Hepatocyte (in vitro differentiated cells): Measurements from ENCODE around the gene LDB3.

ENCODE experiments used
- EZH2 ChIP-seq: fragments of 200-600 bp; sonication (generic); IDR thresholded peaks from 2 replicates; pipeline ENCODE4 v1.6.1; 2016; ENCODE audit warnings: antibody characterized with exemption, mild to moderate bottlenecking, borderline replicate concordance
- EZH2phosphoT487 ChIP-seq: fragments of 200-600 bp; sonication (generic); IDR thresholded peaks from one replicate; pipeline ENCODE4 v1.6.1; 2018; ENCODE audit warnings: antibody characterized with exemption, mild to moderate bottlenecking, low read depth, moderate library complexity; ENCODE audit not compliant: unreplicated experiment, severe bottlenecking
- TF ChIP-seq, protein P1 (sequence below): fragments of 200-600 bp; sonication (generic); IDR thresholded peaks from 2 replicates; pipeline ENCODE4 v1.5.1; 2016; ENCODE audit warnings: antibody characterized with exemption, mild to moderate bottlenecking; ENCODE audit not compliant: poor library complexity

GRCh38 chr10:86770412-86770960, 102.2 kb downstream of the LDB3 start:
- TF ChIP-seq, protein P1, sequence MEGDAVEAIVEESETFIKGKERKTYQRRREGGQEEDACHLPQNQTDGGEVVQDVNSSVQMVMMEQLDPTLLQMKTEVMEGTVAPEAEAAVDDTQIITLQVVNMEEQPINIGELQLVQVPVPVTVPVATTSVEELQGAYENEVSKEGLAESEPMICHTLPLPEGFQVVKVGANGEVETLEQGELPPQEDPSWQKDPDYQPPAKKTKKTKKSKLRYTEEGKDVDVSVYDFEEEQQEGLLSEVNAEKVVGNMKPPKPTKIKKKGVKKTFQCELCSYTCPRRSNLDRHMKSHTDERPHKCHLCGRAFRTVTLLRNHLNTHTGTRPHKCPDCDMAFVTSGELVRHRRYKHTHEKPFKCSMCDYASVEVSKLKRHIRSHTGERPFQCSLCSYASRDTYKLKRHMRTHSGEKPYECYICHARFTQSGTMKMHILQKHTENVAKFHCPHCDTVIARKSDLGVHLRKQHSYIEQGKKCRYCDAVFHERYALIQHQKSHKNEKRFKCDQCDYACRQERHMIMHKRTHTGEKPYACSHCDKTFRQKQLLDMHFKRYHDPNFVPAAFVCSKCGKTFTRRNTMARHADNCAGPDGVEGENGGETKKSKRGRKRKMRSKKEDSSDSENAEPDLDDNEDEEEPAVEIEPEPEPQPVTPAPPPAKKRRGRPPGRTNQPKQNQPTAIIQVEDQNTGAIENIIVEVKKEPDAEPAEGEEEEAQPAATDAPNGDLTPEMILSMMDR, result no peak
- TF ChIP-seq EZH2, result no peak
- TF ChIP-seq EZH2phosphoT487, result no peak
